Neural progenitor cell (in vitro differentiated cells): ENCODE results near the gene BEGAIN. TPM values are rescaled to one million over a fixed set of nuclear protein-coding genes. Genes with fewer than 3 reads are reported as not detected.

Source experiments
- DNase-seq: peaks from one replicate; pipeline ENCODE4 v3.0.0-alpha.2; 2016; ENCODE audit warnings: low spot score
- H2AFZ ChIP-seq: fragments of 200-600 bp; sonication (generic); replicated peaks from 2 replicates; pipeline ENCODE4 v1.6.1; 2016; ENCODE audit warnings: antibody characterized with exemption
- H3F3A ChIP-seq: fragments of 200-600 bp; sonication (generic); 2 replicates; pipeline ENCODE4 v1.6.1; 2016; ENCODE audit warnings: antibody characterized with exemption, low read depth
- H3K27ac ChIP-seq: fragments of 200-600 bp; sonication (generic); 2 replicates; pipeline ENCODE4 v1.5.1; 2016; ENCODE audit warnings: mild to moderate bottlenecking
- H3K27me3 ChIP-seq: fragments of 200-600 bp; sonication (generic); 2 replicates; pipeline ENCODE4 v1.6.1; 2016; ENCODE audit warnings: mild to moderate bottlenecking, moderate library complexity
- H3K36me3 ChIP-seq: fragments of 200-600 bp; sonication (generic); 2 replicates; pipeline ENCODE4 v1.5.1; 2016
- H3K4me1 ChIP-seq: fragments of 200-600 bp; sonication (generic); 2 replicates; pipeline ENCODE4 v1.6.1; 2016; ENCODE audit warnings: mixed run types
- H3K4me2 ChIP-seq: fragments of 200-600 bp; sonication (generic); 2 replicates; pipeline ENCODE4 v1.6.1; 2016
- H3K4me3 ChIP-seq: fragments of 200-600 bp; sonication (generic); 2 replicates; pipeline ENCODE4 v1.5.1; 2016
- H3K79me2 ChIP-seq: fragments of 200-600 bp; sonication (generic); 2 replicates; pipeline ENCODE4 v1.6.1; 2016; ENCODE audit warnings: low read depth
- H3K9ac ChIP-seq: fragments of 200-600 bp; sonication (generic); 2 replicates; pipeline ENCODE4 v1.6.1; 2016
- H3K9me3 ChIP-seq: fragments of 200-600 bp; sonication (generic); 2 replicates; pipeline ENCODE4 v1.5.1; 2016; ENCODE audit warnings: low read depth
- H4K20me1 ChIP-seq: fragments of 200-600 bp; sonication (generic); 2 replicates; pipeline ENCODE4 v1.6.1; 2016; ENCODE audit warnings: low read depth
- H3K27ac Mint-ChIP-seq: 3 replicates; pipeline ENCODE4 v1.8.0; 2021; ENCODE audit warnings: mixed read lengths
- H3K27me3 Mint-ChIP-seq: 2 replicates; pipeline ENCODE4 v1.8.0; 2022; ENCODE audit warnings: low read depth, mild to moderate bottlenecking, inconsistent platforms, moderate library complexity, mixed read lengths; ENCODE audit not compliant: insufficient read depth
- H3K36me3 Mint-ChIP-seq: 3 replicates; pipeline ENCODE4 v1.8.0; 2021; ENCODE audit warnings: mixed read lengths
- H3K4me1 Mint-ChIP-seq: 3 replicates; pipeline ENCODE4 v1.8.0; 2021; ENCODE audit warnings: mixed read lengths
- H3K4me3 Mint-ChIP-seq: 3 replicates; pipeline ENCODE4 v1.8.0; 2021; ENCODE audit warnings: mild to moderate bottlenecking, moderate library complexity, mixed read lengths
- H3K9me3 Mint-ChIP-seq: 3 replicates; pipeline ENCODE4 v1.8.0; 2020; ENCODE audit warnings: mixed read lengths
- CTCF ChIP-seq: fragments of 200-600 bp; sonication (generic); IDR thresholded peaks from 2 replicates; pipeline ENCODE4 v1.5.1; 2017; ENCODE audit warnings: antibody characterized with exemption, mild to moderate bottlenecking
- EZH2 ChIP-seq: fragments of 200-600 bp; sonication (generic); IDR thresholded peaks from 2 replicates; pipeline ENCODE4 v1.6.1; 2017; ENCODE audit warnings: antibody characterized with exemption, mild to moderate bottlenecking, moderate library complexity
- EZH2phosphoT487 ChIP-seq: fragments of 200-600 bp; sonication (generic); IDR thresholded peaks from 2 replicates; pipeline ENCODE4 v1.6.1; 2017; ENCODE audit warnings: antibody characterized with exemption
- total RNA-seq: library from RNA; depleted of rRNA; stranded (reverse); fragments of >200 nt; gene quantifications from 2 replicates; pipeline ENCODE4 v1.2.3, GENCODE V29; 2015; ENCODE audit warnings: low replicate concordance

BEGAIN gene
- total RNA-seq, 1 donor from 2014 or later: 4.0 TPM

- H3K4me3 ChIP-seq: no peak overlapping the region
- DNase-seq: no peak
- no peak overlapping the region for H3K4me3 Mint-ChIP-seq
- peaks cover 2% of the 10 kb centered on the region for H3K9me3 Mint-ChIP-seq
- no peaks in the 10 kb centered on the region for H3F3A ChIP-seq
- no peak overlapping the region for H3K27ac ChIP-seq
- TF ChIP-seq EZH2: no peak
- TF ChIP-seq EZH2phosphoT487: no peak
- no peak for TF ChIP-seq CTCF
- no peak overlapping the region for H3K9ac ChIP-seq
- no peaks in the 10 kb centered on the region for H3K9me3 ChIP-seq
- no peaks in the 10 kb centered on the region for H3K79me2 ChIP-seq
- H3K27me3 ChIP-seq: peaks cover 4% of the 10 kb centered on the region
- H3K36me3 ChIP-seq: no peaks in the 10 kb centered on the region
- H2AFZ ChIP-seq: no peak overlapping the region
- no peak overlapping the region for H3K4me2 ChIP-seq
- H4K20me1 ChIP-seq: no peaks in the 10 kb centered on the region
- peaks cover 17% of the 10 kb centered on the region for H3K27me3 Mint-ChIP-seq
- no peaks in the 10 kb centered on the region for H3K36me3 Mint-ChIP-seq
- peak overlapping the region; percentile 51 for H3K27ac Mint-ChIP-seq
- H3K4me1 ChIP-seq: peaks cover under 1% of the 10 kb centered on the region
- peaks cover 5% of the 10 kb centered on the region for H3K4me1 Mint-ChIP-seq
Observed at GRCh38 chr14:100622708-100623485, 35.7 kb upstream of the BEGAIN start.

GRCh38 chr14:100622224-100622623, 35.0 kb upstream of the BEGAIN start:
- H2AFZ ChIP-seq: no peak overlapping the region
- DNase-seq: no peak

GRCh38 chr14:100621806-100622205, 34.6 kb upstream of the BEGAIN start:
- Histone ChIP-seq H3K27ac (no peak overlapping the region), H2AFZ (no peak overlapping the region), H3F3A (no peaks in the 10 kb centered on the region), H3K9ac (no peak overlapping the region), H3K4me2 (no peak overlapping the region), H3K79me2 (no peaks in the 10 kb centered on the region), H3K9me3 (no peaks in the 10 kb centered on the region), H3K27me3 (peaks cover 12% of the 10 kb centered on the region), H3K4me1 (peaks cover 6% of the 10 kb centered on the region), H3K36me3 (no peaks in the 10 kb centered on the region), H4K20me1 (no peaks in the 10 kb centered on the region), H3K4me3 (no peak overlapping the region)
- no peak overlapping the region for H3K27ac Mint-ChIP-seq
- peaks cover 14% of the 10 kb centered on the region for H3K4me1 Mint-ChIP-seq
- H3K27me3 Mint-ChIP-seq: peaks cover 20% of the 10 kb centered on the region
- TF ChIP-seq EZH2phosphoT487 (no peak), CTCF (no peak)
- no peak overlapping the region for H3K4me3 Mint-ChIP-seq
- H3K36me3 Mint-ChIP-seq: no peaks in the 10 kb centered on the region
- no peak for DNase-seq
- H3K9me3 Mint-ChIP-seq: peaks cover 2% of the 10 kb centered on the region

More at GRCh38 chr14:100622224-100622623, 35.0 kb upstream of the BEGAIN start:
- Histone ChIP-seq H4K20me1 (no peaks in the 10 kb centered on the region), H3K9ac (no peak overlapping the region), H3F3A (no peaks in the 10 kb centered on the region), H3K4me1 (peaks cover 6% of the 10 kb centered on the region), H3K4me3 (no peak overlapping the region), H3K9me3 (no peaks in the 10 kb centered on the region), H3K79me2 (no peaks in the 10 kb centered on the region), H3K36me3 (no peaks in the 10 kb centered on the region), H3K4me2 (no peak overlapping the region), H3K27me3 (peaks cover 8% of the 10 kb centered on the region), H3K27ac (no peak overlapping the region)
- TF ChIP-seq EZH2 (no peak), CTCF (no peak), EZH2phosphoT487 (no peak)
- Mint-ChIP-seq H3K36me3 (no peaks in the 10 kb centered on the region), H3K9me3 (peaks cover 2% of the 10 kb centered on the region), H3K4me1 (peaks cover 11% of the 10 kb centered on the region), H3K27me3 (peaks cover 20% of the 10 kb centered on the region), H3K27ac (no peak overlapping the region), H3K4me3 (no peak overlapping the region)
